ENCODE measurements around the gene COL8A2.

GRCh38 chr1:36108314-36108713, 16.7 kb downstream of the COL8A2 start:
- no peak for TF ChIP-seq FOXM1 (IDR thresholded peaks at IDR 0.05; ENCODE audit: borderline replicate concordance)
- no peak for TF ChIP-seq TARDBP (IDR thresholded peaks at IDR 0.05)
- TF ChIP-seq SUZ12 (IDR thresholded peaks at IDR 0.05): no peak
- TF ChIP-seq ELF4 (IDR thresholded peaks at IDR 0.05): no peak
- no peak for TF ChIP-seq SP1 (IDR thresholded peaks at IDR 0.05)
- TF ChIP-seq NFRKB (IDR thresholded peaks at IDR 0.05): no peak
- TF ChIP-seq L3MBTL2 (conservative IDR thresholded peaks at IDR 0.05): no peak
